ENCODE measurements around the gene GRB10. TPM values are rescaled to one million over a fixed set of nuclear protein-coding genes. Genes with fewer than 3 reads are reported as not detected.

Gene GRB10
- total and polyA plus RNA-seq, 2 donors (not counting 3 experiments of a cell fraction or from before 2014, with no cell fraction given) = 43.7 to 240 TPM

DNA sequence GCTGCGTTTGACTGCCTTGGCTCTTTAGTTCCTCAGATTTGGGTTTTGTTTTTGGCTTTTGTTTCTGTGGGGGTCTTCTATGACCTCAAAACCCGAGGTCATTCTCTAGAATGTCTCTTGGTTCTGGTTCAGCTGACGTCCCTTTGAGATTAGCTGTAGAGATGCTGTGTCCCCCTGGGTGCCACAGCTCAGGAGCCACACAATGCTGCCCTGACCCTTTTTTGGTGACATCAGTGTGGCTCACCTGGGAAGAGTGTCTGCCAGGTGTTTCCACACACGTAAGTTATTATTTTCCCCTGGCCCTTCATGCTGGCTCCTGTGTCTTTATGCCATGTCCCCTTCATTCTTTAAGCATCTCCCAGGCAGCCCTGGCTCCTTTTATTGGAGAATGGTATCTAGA, 127.7 kb downstream of the GRB10 start:
- dilution Hi-C loops (cut with MboI; ENCODE audit: extremely low pct_ligation_motif_present, low sequenced_read_pairs) = no loop called here
- POLR2A ChIA-PET = no interaction called here
- CTCF ChIA-PET = interaction anchor here (1.1 to 1.2 kb wide), 2 partner anchors 487 to 508 kb away, joined by 3 to 4 read pairs; no protein-coding TSS in a partner anchor
- no peak for DNase-seq (ENCODE audit: low read depth, low spot score)
- no peak for FAIRE-seq
- Histone ChIP-seq H3K27me3 (ENCODE audit: control insufficient read depth in 2 of 2, insufficient read depth in 2 of 2, low read length in 2 of 2) (no peaks in the 10 kb centered on the region), H3K79me2 (ENCODE audit: control insufficient read depth, insufficient read depth, low read length) (peaks cover 49% of the 10 kb centered on the region), H4K20me1 (replicated peaks; ENCODE audit: control insufficient read depth, extremely low read depth, insufficient read depth, low read length) (no peaks in the 10 kb centered on the region), H3K4me3 (replicated peaks in 1 of 3; ENCODE audit: insufficient read depth in 1 of 3, low read depth in 1 of 3, low read length in 3 of 3) (no peak overlapping the region), H3K9me1 (replicated peaks; ENCODE audit: control insufficient read depth, extremely low read depth, insufficient read depth, low read length) (no peaks in the 10 kb centered on the region), H3K4me1 (ENCODE audit: control insufficient read depth, extremely low read depth, insufficient read depth, low read length) (peaks cover 16% of the 10 kb centered on the region), H3K9ac (replicated peaks; ENCODE audit: extremely low read depth, insufficient read depth, low read length) (no peak overlapping the region), H2AFZ (ENCODE audit: low read depth, low read length) (no peak overlapping the region), H3K4me2 (ENCODE audit: insufficient read depth, low read length) (no peak overlapping the region), H3K27ac (ENCODE audit: insufficient read depth, low read depth, low read length) (no peak overlapping the region), H3K36me3 (ENCODE audit: control insufficient read depth in 2 of 2, extremely low read depth in 1 of 2, insufficient read depth in 2 of 2, low read length in 2 of 2) (peaks cover 0 to 30% of the 10 kb centered on the region in 2 experiments), H3K9me3 (replicated peaks; ENCODE audit: control insufficient read depth, insufficient read depth, low read length) (no peaks in the 10 kb centered on the region)
- intact Hi-C loops (cut with micrococcal nuclease) = no loop called here
- no TSS peak for BruUV-seq (replicated peaks)
- TF ChIP-seq, protein P1, sequence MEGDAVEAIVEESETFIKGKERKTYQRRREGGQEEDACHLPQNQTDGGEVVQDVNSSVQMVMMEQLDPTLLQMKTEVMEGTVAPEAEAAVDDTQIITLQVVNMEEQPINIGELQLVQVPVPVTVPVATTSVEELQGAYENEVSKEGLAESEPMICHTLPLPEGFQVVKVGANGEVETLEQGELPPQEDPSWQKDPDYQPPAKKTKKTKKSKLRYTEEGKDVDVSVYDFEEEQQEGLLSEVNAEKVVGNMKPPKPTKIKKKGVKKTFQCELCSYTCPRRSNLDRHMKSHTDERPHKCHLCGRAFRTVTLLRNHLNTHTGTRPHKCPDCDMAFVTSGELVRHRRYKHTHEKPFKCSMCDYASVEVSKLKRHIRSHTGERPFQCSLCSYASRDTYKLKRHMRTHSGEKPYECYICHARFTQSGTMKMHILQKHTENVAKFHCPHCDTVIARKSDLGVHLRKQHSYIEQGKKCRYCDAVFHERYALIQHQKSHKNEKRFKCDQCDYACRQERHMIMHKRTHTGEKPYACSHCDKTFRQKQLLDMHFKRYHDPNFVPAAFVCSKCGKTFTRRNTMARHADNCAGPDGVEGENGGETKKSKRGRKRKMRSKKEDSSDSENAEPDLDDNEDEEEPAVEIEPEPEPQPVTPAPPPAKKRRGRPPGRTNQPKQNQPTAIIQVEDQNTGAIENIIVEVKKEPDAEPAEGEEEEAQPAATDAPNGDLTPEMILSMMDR (IDR thresholded peaks at IDR 0.05; ENCODE audit: extremely low read depth in 1 of 2, insufficient read depth in 1 of 2, low read depth in 1 of 2, low read length in 2 of 2) = no peak
- no peak for TF ChIP-seq EZH2 (IDR thresholded peaks at IDR 0.05; ENCODE audit: borderline replicate concordance, low read depth, low read length, severe bottlenecking)
- TF ChIP-seq FOS (IDR thresholded peaks at IDR 0.05; ENCODE audit: borderline replicate concordance, insufficient read depth, low read length) = no peak

DNA sequence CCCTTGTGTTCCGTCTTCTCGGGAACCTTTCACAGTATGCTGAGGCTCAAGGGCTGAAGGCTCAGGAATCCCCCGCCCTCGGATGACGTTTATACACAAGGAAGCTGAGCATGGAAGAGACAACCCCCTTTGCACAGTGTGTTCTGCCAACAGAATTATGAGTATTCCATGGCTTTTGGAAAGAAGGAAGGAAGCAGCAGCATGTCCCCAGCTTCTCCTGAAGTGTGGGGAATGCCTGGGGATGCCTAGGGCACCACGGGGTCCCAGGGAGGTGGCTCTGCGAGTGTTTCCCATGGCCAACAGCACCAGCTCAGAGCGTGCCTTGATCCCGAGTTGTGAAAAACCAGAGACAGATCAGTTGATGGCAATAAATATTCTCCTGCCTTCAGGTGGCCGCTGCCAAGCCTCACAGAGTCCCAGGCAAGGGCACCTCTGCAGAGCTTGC, 128.7 kb downstream of the GRB10 start:
- no TSS peak for BruUV-seq (replicated peaks)
- Histone ChIP-seq H3K4me2 (ENCODE audit: insufficient read depth, low read length) (no peak overlapping the region), H3K79me2 (ENCODE audit: control insufficient read depth, insufficient read depth, low read length) (peaks cover 47% of the 10 kb centered on the region), H3K4me1 (ENCODE audit: control insufficient read depth, extremely low read depth, insufficient read depth, low read length) (peaks cover 16% of the 10 kb centered on the region), H2AFZ (ENCODE audit: low read depth, low read length) (no peak overlapping the region), H3K27ac (ENCODE audit: insufficient read depth, low read depth, low read length) (no peak overlapping the region), H3K36me3 (ENCODE audit: control insufficient read depth in 2 of 2, extremely low read depth in 1 of 2, insufficient read depth in 2 of 2, low read length in 2 of 2) (peaks cover 0 to 33% of the 10 kb centered on the region in 2 experiments), H3K27me3 (ENCODE audit: control insufficient read depth in 2 of 2, insufficient read depth in 2 of 2, low read length in 2 of 2) (no peaks in the 10 kb centered on the region), H4K20me1 (replicated peaks; ENCODE audit: control insufficient read depth, extremely low read depth, insufficient read depth, low read length) (no peaks in the 10 kb centered on the region), H3K4me3 (replicated peaks in 1 of 3; ENCODE audit: insufficient read depth in 1 of 3, low read depth in 1 of 3, low read length in 3 of 3) (no peak overlapping the region), H3K9me3 (replicated peaks; ENCODE audit: control insufficient read depth, insufficient read depth, low read length) (no peaks in the 10 kb centered on the region), H3K9me1 (replicated peaks; ENCODE audit: control insufficient read depth, extremely low read depth, insufficient read depth, low read length) (no peaks in the 10 kb centered on the region), H3K9ac (replicated peaks; ENCODE audit: extremely low read depth, insufficient read depth, low read length) (no peak overlapping the region)
- POLR2A ChIA-PET = no interaction called here
- CTCF ChIA-PET = interaction anchor here (1.0 to 1.2 kb wide), 3 partner anchors 487 to 509 kb away, joined by 3 to 4 read pairs (median 3); no protein-coding TSS in a partner anchor
- FAIRE-seq = no peak
- dilution Hi-C loops (cut with MboI; ENCODE audit: extremely low pct_ligation_motif_present, low sequenced_read_pairs) = no loop called here
- intact Hi-C loops (cut with micrococcal nuclease) = no loop called here
- no peak for TF ChIP-seq EZH2 (IDR thresholded peaks at IDR 0.05; ENCODE audit: borderline replicate concordance, low read depth, low read length, severe bottlenecking)
- no peak for TF ChIP-seq POLR2AphosphoS5 (IDR thresholded peaks at IDR 0.05; ENCODE audit: insufficient read depth, low read depth, low read length)
- TF ChIP-seq GATA2 (IDR thresholded peaks at IDR 0.05; ENCODE audit: insufficient read depth, insufficient read length, low read depth, low read length) = no peak
- TF ChIP-seq FOS (IDR thresholded peaks at IDR 0.05; ENCODE audit: borderline replicate concordance, insufficient read depth, low read length) = no peak
- TF ChIP-seq, protein P2, sequence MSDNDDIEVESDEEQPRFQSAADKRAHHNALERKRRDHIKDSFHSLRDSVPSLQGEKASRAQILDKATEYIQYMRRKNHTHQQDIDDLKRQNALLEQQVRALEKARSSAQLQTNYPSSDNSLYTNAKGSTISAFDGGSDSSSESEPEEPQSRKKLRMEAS (IDR thresholded peaks at IDR 0.05; ENCODE audit: insufficient read depth, insufficient read length) = no peak
- TF ChIP-seq POLR2A (IDR thresholded peaks at IDR 0.05; ENCODE audit: low read depth, low read length) = no peak
- TF ChIP-seq, protein P1 (IDR thresholded peaks at IDR 0.05; ENCODE audit: extremely low read depth in 1 of 2, insufficient read depth in 1 of 2, low read depth in 1 of 2, low read length in 2 of 2) = no peak
- TF ChIP-seq MYC (IDR thresholded peaks at IDR 0.05; ENCODE audit: low read depth, low read length) = no peak
- TF ChIP-seq JUN (IDR thresholded peaks at IDR 0.05; ENCODE audit: borderline replicate concordance, insufficient read depth, insufficient read length, low read depth) = no peak
- no peak for DNase-seq (ENCODE audit: low read depth, low spot score)

Data from endothelial cell of umbilical vein (primary cell).